Endothelial cell of umbilical vein (primary cell): Measurements from ENCODE around the gene TM9SF3. TPM values are rescaled to one million over a fixed set of nuclear protein-coding genes. Genes with fewer than 3 reads are reported as not detected.

Experiments
- BruUV-seq: library from RNA; stranded (reverse); fragments of 400-500 nt; replicated peaks from 2 replicates; lab custom pipeline; 2021; lab: Mats Ljungman, UMichigan
- CTCF ChIA-PET: fragments of 300-600, 350-600 bp; sonication (Branson Sonifier 250); formaldehyde crosslinking; loops from one replicate; lab custom pipeline; 2021; ENCODE audit warnings: antibody characterized with exemption, inconsistent platforms; lab: Charles Lee
- POLR2A ChIA-PET: fragments of 300-600, 350-600 bp; sonication (Branson Sonifier 250); formaldehyde crosslinking; loops from one replicate; lab custom pipeline; 2021; ENCODE audit warnings: antibody characterized with exemption, inconsistent platforms; lab: Charles Lee
- DNase-seq: peaks from one replicate; pipeline ENCODE4 v3.0.0-alpha.2; 2011; ENCODE audit warnings: low read depth, low spot score
- FAIRE-seq: peaks from 2 replicates; lab custom pipeline; 2011; peaks lifted over from hg19 to GRCh38; lab: Jason Lieb, UNC
- H2AFZ ChIP-seq: 2 replicates; pipeline ENCODE4 v1.6.0; 2012; ENCODE audit warnings: low read depth, low read length, control low read depth, inconsistent platforms
- H3K27ac ChIP-seq: 2 replicates; pipeline ENCODE4 v1.5.1; 2011; ENCODE audit warnings: low read depth, mild to moderate bottlenecking, control low read depth, low read length, moderate library complexity; ENCODE audit not compliant: insufficient read depth
- H3K27me3 ChIP-seq, 2 experiments: 2 replicates each; pipeline versions ENCODE4 v1.6.0 to v1.6.1; 2011; ENCODE audit warnings: low read length in 2 of 2, mixed read lengths in 1 of 2; ENCODE audit not compliant: control insufficient read depth in 2 of 2, insufficient read depth in 2 of 2
- H3K36me3 ChIP-seq, 2 experiments: 2 replicates in 1 of 2; 3 replicates in 1 of 2; pipeline ENCODE4 v1.5.1; 2011; ENCODE audit warnings: low read length in 2 of 2, mild to moderate bottlenecking in 1 of 2, moderate library complexity in 1 of 2; ENCODE audit not compliant: control insufficient read depth in 2 of 2, insufficient read depth in 2 of 2; ENCODE audit errors: extremely low read depth in 1 of 2
- H3K4me1 ChIP-seq: 3 replicates; pipeline ENCODE4 v1.5.1; 2011; ENCODE audit warnings: mild to moderate bottlenecking, low read length; ENCODE audit not compliant: control insufficient read depth, insufficient read depth; ENCODE audit errors: extremely low read depth
- H3K4me2 ChIP-seq: 2 replicates; pipeline ENCODE4 v1.6.1; 2011; ENCODE audit warnings: low read length, control low read depth, mixed read lengths; ENCODE audit not compliant: insufficient read depth
- H3K4me3 ChIP-seq, 3 experiments: fragments of 200-600 bp in 1 of 3; sonication (generic), shearing (Covaris generic) in 1 of 3; replicated peaks in 1 of 3; 2 replicates each; pipeline ENCODE4 v1.5.1; 2011 to 2016; ENCODE audit warnings: control low read depth in 3 of 3, low read length in 3 of 3, mild to moderate bottlenecking in 2 of 3, inconsistent platforms in 1 of 3, low read depth in 1 of 3, moderate library complexity in 1 of 3; ENCODE audit not compliant: insufficient read depth in 1 of 3
- H3K79me2 ChIP-seq: 2 replicates; pipeline ENCODE4 v1.6.0; 2012; ENCODE audit warnings: low read length, inconsistent platforms; ENCODE audit not compliant: control insufficient read depth, insufficient read depth
- H3K9ac ChIP-seq: replicated peaks from 2 replicates; pipeline ENCODE3; 2011; ENCODE audit warnings: low read length, control low read depth; ENCODE audit not compliant: insufficient read depth; ENCODE audit errors: extremely low read depth
- H3K9me1 ChIP-seq: replicated peaks from 3 replicates; pipeline ENCODE4 v1.6.0; 2011; ENCODE audit warnings: mild to moderate bottlenecking, low read length; ENCODE audit not compliant: control insufficient read depth, insufficient read depth; ENCODE audit errors: extremely low read depth
- H3K9me3 ChIP-seq: replicated peaks from 2 replicates; pipeline ENCODE4 v1.5.1; 2012; ENCODE audit warnings: low read length, inconsistent platforms; ENCODE audit not compliant: control insufficient read depth, insufficient read depth
- H4K20me1 ChIP-seq: replicated peaks from 2 replicates; pipeline ENCODE3; 2011; ENCODE audit warnings: mild to moderate bottlenecking, low read length; ENCODE audit not compliant: control insufficient read depth, insufficient read depth; ENCODE audit errors: extremely low read depth
- CTCF ChIP-seq, 2 donors: IDR thresholded peaks; 1 replicate in 1 of 2; 2 replicates in 1 of 2; pipeline ENCODE4 v1.5.1; 2011; ENCODE audit warnings: low read length in 2 of 2, mild to moderate bottlenecking in 2 of 2, moderate library complexity in 2 of 2, control low read depth in 1 of 2, inconsistent platforms in 1 of 2, low read depth in 1 of 2; ENCODE audit not compliant: insufficient read depth in 1 of 2; ENCODE audit errors: extremely low read depth in 1 of 2
- EZH2 ChIP-seq: IDR thresholded peaks from 2 replicates; pipeline ENCODE4 v1.6.1; 2012; ENCODE audit warnings: borderline replicate concordance, low read depth, mild to moderate bottlenecking, moderate library complexity, low read length, inconsistent platforms; ENCODE audit not compliant: severe bottlenecking
- FOS ChIP-seq: IDR thresholded peaks from 2 replicates; pipeline ENCODE4 v1.6.1; 2011; ENCODE audit warnings: mild to moderate bottlenecking, low read length, moderate library complexity, borderline replicate concordance; ENCODE audit not compliant: insufficient read depth
- GATA2 ChIP-seq: IDR thresholded peaks from 2 replicates; pipeline ENCODE4 v1.7.0; 2011; ENCODE audit warnings: low read depth, mild to moderate bottlenecking, moderate library complexity, mixed read lengths, low read length; ENCODE audit not compliant: insufficient read length, insufficient read depth
- JUN ChIP-seq: IDR thresholded peaks from 2 replicates; pipeline ENCODE4 v1.6.1; 2011; ENCODE audit warnings: borderline replicate concordance, low read depth; ENCODE audit not compliant: insufficient read length, insufficient read depth
- MAX ChIP-seq: IDR thresholded peaks from 2 replicates; pipeline ENCODE4 v1.6.1; 2011; ENCODE audit not compliant: insufficient read depth, insufficient read length
- MYC ChIP-seq: IDR thresholded peaks from one replicate; pipeline ENCODE4 v1.6.1; 2011; ENCODE audit warnings: mild to moderate bottlenecking, low read depth, low read length
- POLR2A ChIP-seq: IDR thresholded peaks from 2 replicates; pipeline ENCODE4 v1.6.1; 2012; ENCODE audit warnings: low read depth, mild to moderate bottlenecking, control low read depth, low read length
- POLR2AphosphoS5 ChIP-seq: IDR thresholded peaks from 2 replicates; pipeline ENCODE4 v1.6.1; 2012; ENCODE audit warnings: low read depth, mild to moderate bottlenecking, control low read depth, low read length, moderate library complexity; ENCODE audit not compliant: insufficient read depth
- dilution Hi-C: fragments of 300-500 bp; cut with MboI; formaldehyde crosslinking; loops from one replicate; pipeline ENCODE4 v1.15.0; 2019; ENCODE audit warnings: low sequenced_read_pairs; ENCODE audit not compliant: extremely low pct_ligation_motif_present
- intact Hi-C: fragments of 100-400 bp; cut with micrococcal nuclease; formaldehyde crosslinking; loops from one replicate; pipeline ENCODE4 v1.10.0; 2022
- polyA plus RNA-seq, 4 experiments: library from polyadenylated mRNA; depleted of rRNA in 3 of 4; stranded (reverse) in 3 of 4; unstranded in 1 of 4; fragments of >200 nt; gene quantifications; 2 replicates each; pipeline versions ENCODE4 v1.2.1 to v1.2.3, GENCODE V29; 2011 to 2012; ENCODE audit warnings: missing spikeins in 1 of 4
- total RNA-seq: library from RNA; stranded (reverse); gene quantifications from 2 replicates; pipeline ENCODE4 v1.2.3, GENCODE V29; 2021

The TM9SF3 gene
- total and polyA plus RNA-seq, 2 donors (not counting 3 experiments of a cell fraction or from before 2014, with no cell fraction given), result 133 to 144 TPM

GRCh38 chr10:96488161-96488935, 98.5 kb downstream of the TM9SF3 start:
- no peaks in the 10 kb centered on the region for H3K9me3 ChIP-seq
- intact Hi-C loops (no loop called here), dilution Hi-C loops (no loop called here)
- no peak for TF ChIP-seq POLR2AphosphoS5
- no peak overlapping the region for H3K4me2 ChIP-seq
- ChIA-PET CTCF (interaction anchor here (1.3 kb wide), 1 partner anchor 19 kb away, joined by 3 read pairs; no protein-coding TSS in a partner anchor), POLR2A (no interaction called here)
- no peak overlapping the region for H3K4me3 ChIP-seq
- no peak overlapping the region for H3K27ac ChIP-seq
- no peaks in the 10 kb centered on the region for H3K4me1 ChIP-seq
- H3K79me2 ChIP-seq, result no peaks in the 10 kb centered on the region
- BruUV-seq, result no TSS peak
- no peak overlapping the region for H3K9ac ChIP-seq
- FAIRE-seq, result no peak
- no peaks in the 10 kb centered on the region for H3K36me3 ChIP-seq
- DNase-seq, result no peak
- H4K20me1 ChIP-seq, result no peaks in the 10 kb centered on the region
- H3K27me3 ChIP-seq, result no peaks in the 10 kb centered on the region
- H3K9me1 ChIP-seq, result no peaks in the 10 kb centered on the region
- no peak overlapping the region for H2AFZ ChIP-seq

- H3K4me3 ChIP-seq, result no peak overlapping the region
- dilution Hi-C loops, result no loop called here
- H3K36me3 ChIP-seq, result no peaks in the 10 kb centered on the region
- H3K9ac ChIP-seq, result no peak overlapping the region
- no peak for DNase-seq
- H3K4me1 ChIP-seq, result no peaks in the 10 kb centered on the region
- no peaks in the 10 kb centered on the region for H3K79me2 ChIP-seq
- H3K4me2 ChIP-seq, result no peak overlapping the region
- H4K20me1 ChIP-seq, result no peaks in the 10 kb centered on the region
- H3K27ac ChIP-seq, result no peak overlapping the region
- CTCF ChIA-PET, result no interaction called here
- no peaks in the 10 kb centered on the region for H3K9me1 ChIP-seq
- TF ChIP-seq MYC, result no peak
- no peak for TF ChIP-seq GATA2
- TF ChIP-seq CTCF (IDR thresholded peaks at IDR 0.05; ENCODE audit: extremely low read depth in 1 of 2, insufficient read depth in 1 of 2, low read depth in 1 of 2, low read length in 2 of 2), result no peak
- TF ChIP-seq POLR2A, result no peak
- no peak for TF ChIP-seq JUN
- no peak for TF ChIP-seq POLR2AphosphoS5
- TF ChIP-seq EZH2, result no peak
- TF ChIP-seq FOS, result no peak
- TF ChIP-seq MAX, result no peak
- intact Hi-C loops, result no loop called here
- POLR2A ChIA-PET, result no interaction called here
- H3K9me3 ChIP-seq, result no peaks in the 10 kb centered on the region
- H2AFZ ChIP-seq, result no peak overlapping the region
- FAIRE-seq, result no peak
- H3K27me3 ChIP-seq, result no peaks in the 10 kb centered on the region
- BruUV-seq, result no TSS peak
Observed at GRCh38 chr10:96482815-96483588, 103.8 kb downstream of the TM9SF3 start.
